NB4 (cell line): ENCODE data around the gene MBNL3.

ENCODE experiments used
- DNase-seq: peaks from one replicate; pipeline ENCODE4 v3.0.0; 2010; ENCODE audit warnings: low read depth
- H3K4me3 ChIP-seq: one replicate; pipeline ENCODE4 v1.5.1; 2011; ENCODE audit warnings: mild to moderate bottlenecking, low read depth, low read length, moderate library complexity
- MYC ChIP-seq: IDR thresholded peaks from 2 replicates; pipeline ENCODE4 v1.6.1; 2011; ENCODE audit warnings: low read depth, low read length
- POLR2A ChIP-seq: IDR thresholded peaks from 2 replicates; pipeline ENCODE4 v1.6.1; 2011; ENCODE audit warnings: mild to moderate bottlenecking; ENCODE audit not compliant: insufficient read length; ENCODE audit errors: extremely low read depth
- TF ChIP-seq, protein P1 (sequence below): IDR thresholded peaks from 2 replicates; pipeline ENCODE4 v1.6.1; 2011; ENCODE audit warnings: low read depth, low read length
- TF ChIP-seq, protein P2 (sequence below): IDR thresholded peaks from one replicate; pipeline ENCODE4 v1.5.1; 2012; ENCODE audit warnings: low read depth, low read length

Gene MBNL3

DNA sequence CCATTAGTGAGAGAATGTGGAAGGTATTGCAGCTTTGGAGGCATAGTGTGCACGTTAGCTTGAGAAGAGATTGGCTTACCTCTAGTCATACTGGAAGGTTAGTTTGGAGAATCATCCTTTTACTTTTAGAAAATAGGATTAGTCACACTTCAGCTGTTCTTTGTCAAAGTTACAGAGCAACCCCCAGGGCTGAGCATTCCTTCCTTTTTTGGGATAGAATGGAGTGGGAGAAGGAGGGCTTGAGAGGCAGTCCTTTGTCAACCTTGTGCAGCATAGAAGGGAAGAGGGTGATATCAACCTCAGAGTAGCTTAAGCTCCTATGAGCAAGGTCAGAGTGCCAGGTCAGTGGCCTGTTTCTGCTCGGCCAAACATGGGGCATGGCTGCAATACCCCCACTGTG lies 8.6 kb upstream of the MBNL3 start:
- TF ChIP-seq MYC (no peak), POLR2A (no peak)
- TF ChIP-seq, protein P1, sequence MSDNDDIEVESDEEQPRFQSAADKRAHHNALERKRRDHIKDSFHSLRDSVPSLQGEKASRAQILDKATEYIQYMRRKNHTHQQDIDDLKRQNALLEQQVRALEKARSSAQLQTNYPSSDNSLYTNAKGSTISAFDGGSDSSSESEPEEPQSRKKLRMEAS = no peak
- TF ChIP-seq, protein P2, sequence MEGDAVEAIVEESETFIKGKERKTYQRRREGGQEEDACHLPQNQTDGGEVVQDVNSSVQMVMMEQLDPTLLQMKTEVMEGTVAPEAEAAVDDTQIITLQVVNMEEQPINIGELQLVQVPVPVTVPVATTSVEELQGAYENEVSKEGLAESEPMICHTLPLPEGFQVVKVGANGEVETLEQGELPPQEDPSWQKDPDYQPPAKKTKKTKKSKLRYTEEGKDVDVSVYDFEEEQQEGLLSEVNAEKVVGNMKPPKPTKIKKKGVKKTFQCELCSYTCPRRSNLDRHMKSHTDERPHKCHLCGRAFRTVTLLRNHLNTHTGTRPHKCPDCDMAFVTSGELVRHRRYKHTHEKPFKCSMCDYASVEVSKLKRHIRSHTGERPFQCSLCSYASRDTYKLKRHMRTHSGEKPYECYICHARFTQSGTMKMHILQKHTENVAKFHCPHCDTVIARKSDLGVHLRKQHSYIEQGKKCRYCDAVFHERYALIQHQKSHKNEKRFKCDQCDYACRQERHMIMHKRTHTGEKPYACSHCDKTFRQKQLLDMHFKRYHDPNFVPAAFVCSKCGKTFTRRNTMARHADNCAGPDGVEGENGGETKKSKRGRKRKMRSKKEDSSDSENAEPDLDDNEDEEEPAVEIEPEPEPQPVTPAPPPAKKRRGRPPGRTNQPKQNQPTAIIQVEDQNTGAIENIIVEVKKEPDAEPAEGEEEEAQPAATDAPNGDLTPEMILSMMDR = no peak
- no peak for DNase-seq
- no peak overlapping the region for H3K4me3 ChIP-seq

DNA sequence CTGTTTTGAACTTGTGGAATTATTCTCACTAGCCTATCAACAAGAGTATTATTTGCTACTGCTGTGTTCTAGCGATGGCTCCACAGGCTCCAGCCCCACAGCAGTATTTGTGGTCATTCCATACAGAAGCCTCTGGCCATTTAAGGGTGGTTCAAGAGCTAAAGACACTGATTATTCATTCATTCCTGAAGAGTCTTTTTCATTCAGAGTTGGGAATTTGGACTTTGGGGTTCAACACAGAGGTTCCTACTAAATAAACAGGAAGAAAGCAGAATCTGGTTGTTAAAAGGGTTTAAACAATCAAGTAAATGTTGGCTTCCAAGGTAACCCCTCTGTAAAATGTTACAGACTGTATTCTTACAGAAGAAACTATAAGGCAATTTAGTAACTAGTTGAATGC lies 4.3 kb upstream of the MBNL3 start:
- H3K4me3 ChIP-seq = no peak overlapping the region
- TF ChIP-seq POLR2A (no peak), MYC (no peak)
- TF ChIP-seq, protein P1 = no peak
- TF ChIP-seq, protein P2 = no peak
- no peak for DNase-seq

DNA sequence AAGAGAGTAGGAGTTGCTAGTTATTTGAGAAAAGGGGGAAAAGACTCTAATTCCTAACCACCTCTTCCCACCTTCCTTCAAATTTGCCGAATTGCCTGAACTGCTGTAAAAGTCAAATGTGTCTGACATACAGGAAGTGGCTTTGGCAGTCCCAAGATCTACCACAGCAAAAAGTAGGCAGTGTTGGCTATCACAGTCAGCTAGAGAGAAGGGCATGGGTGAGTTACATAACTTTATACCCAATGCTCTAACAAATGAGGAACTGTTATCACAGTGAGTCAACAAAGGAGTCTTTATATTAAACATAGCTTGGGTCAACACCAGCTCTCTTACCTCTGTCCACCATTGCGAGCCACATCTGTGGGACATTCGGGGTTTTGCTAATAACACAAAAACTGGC lies 2.4 kb upstream of the MBNL3 start:
- TF ChIP-seq, protein P1 = peak; percentile 41; the same call in 1 of the 2 replicates
- peak; percentile 28 for TF ChIP-seq POLR2A
- TF ChIP-seq, protein P2 = peak; percentile 11
- peak; percentile 23; the same call in 1 of the 2 replicates for TF ChIP-seq MYC
- DNase-seq = peak; percentile 90
- peak overlapping the region; percentile 68 for H3K4me3 ChIP-seq

DNA sequence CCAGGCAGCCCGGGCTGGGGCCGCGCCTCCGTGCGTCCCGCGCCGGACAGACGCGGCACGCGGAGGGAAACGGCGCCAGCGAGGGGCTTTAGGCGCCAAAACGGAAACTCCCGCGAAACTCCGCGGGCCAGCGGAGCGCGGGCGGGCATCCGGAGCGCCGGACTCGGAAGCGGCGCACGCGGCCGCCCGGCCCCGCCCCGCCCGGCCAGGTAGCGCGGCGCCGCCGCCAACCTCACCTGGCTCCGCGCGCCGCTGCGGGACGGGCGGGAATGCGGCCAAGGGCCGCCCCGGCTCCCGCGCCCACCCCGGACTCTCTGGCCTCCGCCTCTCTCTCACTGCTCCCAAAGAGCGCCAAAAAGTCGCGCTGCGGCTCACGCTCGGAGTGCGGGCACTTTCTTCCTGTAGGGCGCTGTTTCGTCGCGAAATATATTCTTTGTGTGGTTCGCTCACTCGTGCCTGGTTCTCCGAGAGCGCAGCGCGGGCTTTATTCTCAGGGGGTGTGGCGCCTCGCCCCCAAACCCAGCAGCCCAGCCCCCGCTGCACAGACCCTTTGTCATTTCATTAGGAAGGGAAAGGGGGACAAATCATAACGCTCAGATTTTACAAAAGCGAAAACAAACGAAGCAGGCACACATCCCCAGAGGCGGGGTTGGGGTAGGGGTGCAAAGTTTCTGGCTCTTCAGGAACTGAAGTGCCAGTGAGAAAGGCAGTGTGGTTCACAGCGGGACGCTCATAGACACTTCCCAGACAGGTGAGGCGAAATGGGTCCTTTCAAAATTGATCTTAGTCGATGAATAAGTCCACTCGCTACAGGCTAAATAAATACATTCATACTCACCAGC lies 961 bp upstream of the MBNL3 start:
- peak; percentile 71 for DNase-seq
- TF ChIP-seq, protein P2 = no peak
- TF ChIP-seq MYC (peak; percentile 60), POLR2A (peak; percentile 16)
- TF ChIP-seq, protein P1 = no peak
- H3K4me3 ChIP-seq = peak overlapping the region; percentile 86

DNA sequence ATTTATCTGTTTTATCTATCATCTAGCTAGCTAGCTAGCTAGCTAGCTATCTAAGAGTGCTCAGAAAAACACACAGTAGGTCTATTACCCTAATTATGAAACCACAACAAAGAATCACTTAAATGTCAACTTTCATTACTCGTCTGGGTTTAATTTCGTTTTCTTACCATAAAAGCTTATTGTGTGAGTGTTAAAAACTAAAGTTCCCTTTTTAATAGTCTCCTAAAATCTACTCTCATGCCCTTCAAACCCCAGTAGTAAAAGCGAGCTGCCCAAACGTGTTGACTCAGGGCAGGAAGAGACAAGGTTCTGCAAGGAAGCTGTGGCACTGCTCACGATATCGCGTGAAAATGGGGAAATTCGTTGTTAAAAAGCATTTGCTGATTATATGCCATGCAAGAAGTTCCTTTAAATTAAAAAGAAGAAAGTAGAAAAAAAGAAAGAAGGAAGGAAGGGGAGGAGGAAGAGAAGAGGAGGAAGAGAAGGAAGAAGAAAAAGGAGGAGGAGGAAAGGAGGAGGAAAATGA lies 595 bp downstream of the MBNL3 start:
- DNase-seq = peak; percentile 79
- peak overlapping the region; percentile 86 for H3K4me3 ChIP-seq
- TF ChIP-seq, protein P2 = no peak
- TF ChIP-seq POLR2A = no peak
- TF ChIP-seq MYC = peak; percentile 4; the same call in 1 of the 2 replicates
